Measurements from ENCODE around the gene GSG1L2. TPM values are rescaled to one million over a fixed set of nuclear protein-coding genes. Genes with fewer than 3 reads are reported as not detected.
A peak's percentile ranks its signal among the peaks of the same experiment; 100 is the strongest.

GSG1L2 gene
- total RNA-seq, 2 donors from 2014 or later = not detected

DNA sequence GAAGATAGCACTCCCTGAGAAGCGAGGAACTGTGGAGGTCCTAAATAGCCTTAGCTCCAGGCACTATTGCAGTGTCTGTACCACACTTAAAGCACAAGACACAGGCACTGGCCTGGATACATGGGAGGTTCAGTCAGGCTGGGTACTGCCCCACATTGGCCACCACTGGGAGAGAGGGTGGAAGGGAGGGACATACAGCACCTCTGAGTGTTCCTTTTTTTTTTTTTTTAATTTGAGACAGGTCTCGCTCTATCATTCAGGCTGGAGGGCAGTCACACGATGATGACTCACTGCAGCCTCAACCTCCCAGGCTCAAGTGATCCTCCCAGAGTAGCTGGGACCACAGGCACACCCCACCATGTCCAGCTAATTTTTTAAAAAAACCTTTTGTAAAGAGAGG lies 1.4 kb downstream of the GSG1L2 start:
- Histone ChIP-seq H3K9me3 (no peaks in the 10 kb centered on the region), H3K4me1 (replicated peaks) (no peaks in the 10 kb centered on the region), H3K36me3 (no peaks in the 10 kb centered on the region), H3K27ac (no peak overlapping the region), H3K4me3 (no peak overlapping the region), H3K27me3 (replicated peaks; ENCODE audit: insufficient read depth) (no peaks in the 10 kb centered on the region)
- 94% methylated on average over 3 of the region's 3 CpGs for WGBS
- intact Hi-C loops (cut with DNase I) = no loop called here
- no peak for DNase-seq (ENCODE audit: low spot score)
- TF ChIP-seq POLR2AphosphoS5 (IDR thresholded peaks at IDR 0.05) = no peak
- TF ChIP-seq POLR2A (IDR thresholded peaks at IDR 0.05) = no peak
- TF ChIP-seq, protein P1, sequence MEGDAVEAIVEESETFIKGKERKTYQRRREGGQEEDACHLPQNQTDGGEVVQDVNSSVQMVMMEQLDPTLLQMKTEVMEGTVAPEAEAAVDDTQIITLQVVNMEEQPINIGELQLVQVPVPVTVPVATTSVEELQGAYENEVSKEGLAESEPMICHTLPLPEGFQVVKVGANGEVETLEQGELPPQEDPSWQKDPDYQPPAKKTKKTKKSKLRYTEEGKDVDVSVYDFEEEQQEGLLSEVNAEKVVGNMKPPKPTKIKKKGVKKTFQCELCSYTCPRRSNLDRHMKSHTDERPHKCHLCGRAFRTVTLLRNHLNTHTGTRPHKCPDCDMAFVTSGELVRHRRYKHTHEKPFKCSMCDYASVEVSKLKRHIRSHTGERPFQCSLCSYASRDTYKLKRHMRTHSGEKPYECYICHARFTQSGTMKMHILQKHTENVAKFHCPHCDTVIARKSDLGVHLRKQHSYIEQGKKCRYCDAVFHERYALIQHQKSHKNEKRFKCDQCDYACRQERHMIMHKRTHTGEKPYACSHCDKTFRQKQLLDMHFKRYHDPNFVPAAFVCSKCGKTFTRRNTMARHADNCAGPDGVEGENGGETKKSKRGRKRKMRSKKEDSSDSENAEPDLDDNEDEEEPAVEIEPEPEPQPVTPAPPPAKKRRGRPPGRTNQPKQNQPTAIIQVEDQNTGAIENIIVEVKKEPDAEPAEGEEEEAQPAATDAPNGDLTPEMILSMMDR (IDR thresholded peaks at IDR 0.05) = no peak

DNA sequence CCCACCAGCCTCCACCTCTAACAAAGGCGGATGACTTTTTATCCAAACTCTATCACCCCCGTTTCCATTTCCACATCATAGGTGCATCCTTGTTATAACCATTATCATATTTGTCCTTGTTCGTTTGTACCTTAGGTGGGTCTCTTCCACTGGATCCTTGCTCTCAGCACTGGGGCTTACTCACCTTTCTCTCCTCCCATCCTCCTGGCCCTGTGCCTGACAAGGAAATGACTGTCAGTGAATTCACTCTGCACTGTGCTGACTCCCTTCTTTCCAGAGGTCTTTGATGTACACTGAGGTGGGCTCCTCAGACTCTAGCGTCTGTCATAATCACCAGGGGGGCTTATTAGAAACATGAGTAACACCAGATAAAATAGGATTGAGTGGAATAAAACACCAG lies 3.1 kb downstream of the GSG1L2 start:
- Histone ChIP-seq H3K4me3 (no peak overlapping the region), H3K27ac (no peak overlapping the region), H3K9me3 (no peaks in the 10 kb centered on the region), H3K4me1 (replicated peaks) (no peaks in the 10 kb centered on the region), H3K36me3 (no peaks in the 10 kb centered on the region), H3K27me3 (replicated peaks; ENCODE audit: insufficient read depth) (no peaks in the 10 kb centered on the region)
- intact Hi-C loops (cut with DNase I) = no loop called here
- TF ChIP-seq, protein P1 (IDR thresholded peaks at IDR 0.05) = no peak
- no peak for TF ChIP-seq POLR2AphosphoS5 (IDR thresholded peaks at IDR 0.05)
- TF ChIP-seq POLR2A (IDR thresholded peaks at IDR 0.05) = no peak
- DNase-seq (ENCODE audit: low spot score) = no peak
- 81% methylated on average over 4 of the region's 4 CpGs for WGBS

DNA sequence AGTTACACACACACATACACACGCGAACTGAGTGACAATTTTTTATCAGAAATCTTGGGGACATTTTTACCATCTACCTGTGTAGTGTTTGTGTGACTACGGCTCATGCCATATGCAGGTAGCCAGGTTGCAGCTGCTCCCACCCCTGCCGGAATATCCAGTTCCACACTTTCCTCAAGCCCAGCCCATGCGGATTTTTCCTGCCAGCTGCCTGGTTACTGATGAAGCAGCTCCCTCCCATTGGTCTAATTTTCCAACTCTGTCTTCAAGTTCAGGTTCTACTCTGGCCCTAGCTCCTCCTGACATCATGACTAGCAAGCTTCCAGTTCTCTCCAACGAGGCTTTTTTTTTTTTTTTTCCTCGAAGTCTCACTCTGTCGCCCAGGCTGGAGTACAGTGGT lies 4.8 kb downstream of the GSG1L2 start:
- H3K36me3 ChIP-seq = no peaks in the 10 kb centered on the region
- H3K27me3 ChIP-seq (replicated peaks; ENCODE audit: insufficient read depth) = no peaks in the 10 kb centered on the region
- H3K4me1 ChIP-seq (replicated peaks) = no peaks in the 10 kb centered on the region
- H3K9me3 ChIP-seq = no peaks in the 10 kb centered on the region
- no peak overlapping the region for H3K27ac ChIP-seq
- intact Hi-C loops (cut with DNase I) = no loop called here
- TF ChIP-seq, protein P1 (IDR thresholded peaks at IDR 0.05) = no peak
- TF ChIP-seq POLR2A (IDR thresholded peaks at IDR 0.05) (no peak), POLR2AphosphoS5 (IDR thresholded peaks at IDR 0.05) (no peak)
- DNase-seq (ENCODE audit: low spot score) = peak; percentile 57
- no peak overlapping the region for H3K4me3 ChIP-seq
- 32% methylated on average over 8 of the region's 8 CpGs for WGBS

DNA sequence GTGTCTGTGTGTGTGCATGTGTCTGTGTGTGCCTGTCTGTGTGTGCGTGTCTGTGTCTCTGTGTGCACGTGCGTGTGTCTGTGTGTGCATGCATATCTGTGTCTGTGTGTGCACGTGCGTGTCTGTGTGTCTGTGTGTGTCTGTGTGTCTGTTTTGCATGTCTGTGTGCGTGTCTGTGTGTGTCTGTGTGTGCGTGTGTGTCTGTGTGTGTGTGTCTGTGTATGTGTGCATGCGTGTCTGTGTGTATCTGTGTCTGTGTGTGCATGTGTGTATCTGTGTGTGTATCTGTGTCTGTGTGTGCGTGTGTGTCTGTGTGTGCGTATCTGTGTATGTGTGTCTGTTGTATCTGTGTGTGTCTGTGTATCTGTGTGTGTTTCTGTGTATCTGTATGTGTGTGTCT lies 5.4 kb downstream of the GSG1L2 start:
- DNase-seq (ENCODE audit: low spot score) = no peak
- no peaks in the 10 kb centered on the region for H3K4me1 ChIP-seq (replicated peaks)
- H3K27me3 ChIP-seq (replicated peaks; ENCODE audit: insufficient read depth) = no peaks in the 10 kb centered on the region
- intact Hi-C loops (cut with DNase I) = no loop called here
- H3K36me3 ChIP-seq = no peaks in the 10 kb centered on the region
- H3K27ac ChIP-seq = no peak overlapping the region
- WGBS = 98% methylated on average over 10 of the region's 10 CpGs
- TF ChIP-seq, protein P1 (IDR thresholded peaks at IDR 0.05) = no peak
- TF ChIP-seq POLR2A (IDR thresholded peaks at IDR 0.05) (no peak), POLR2AphosphoS5 (IDR thresholded peaks at IDR 0.05) (no peak)
- no peak overlapping the region for H3K4me3 ChIP-seq
- no peaks in the 10 kb centered on the region for H3K9me3 ChIP-seq

DNA sequence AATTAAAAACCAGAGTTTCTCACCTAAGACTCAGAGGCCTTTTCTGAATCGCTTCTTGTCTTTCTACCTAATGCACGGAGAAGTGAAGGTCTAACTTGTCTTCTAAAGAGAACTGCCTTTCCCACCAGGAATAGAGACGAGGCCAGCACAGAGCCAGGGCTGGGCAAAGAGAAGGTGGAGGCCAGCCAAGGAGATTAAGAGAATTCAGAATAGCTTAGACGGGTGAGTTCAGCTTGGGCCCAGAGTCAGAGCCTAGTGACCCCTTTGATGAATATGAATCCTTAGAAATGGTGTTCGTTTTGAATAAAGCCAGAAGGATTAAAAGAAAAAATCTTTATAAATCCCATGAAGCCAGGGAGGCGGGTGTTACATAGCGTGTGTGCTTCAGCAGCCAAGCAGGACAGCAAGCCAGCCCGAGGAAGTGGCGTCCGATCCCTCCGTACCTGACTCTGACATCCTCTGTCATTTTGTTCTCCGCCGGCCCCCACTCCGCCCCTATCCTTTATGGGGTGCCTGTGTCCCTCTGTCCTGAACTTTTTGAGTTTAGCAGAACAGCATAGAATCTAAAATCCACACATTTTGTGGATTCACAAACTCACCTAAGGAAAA lies 7.4 kb downstream of the GSG1L2 start:
- Histone ChIP-seq H3K27ac (no peak overlapping the region), H3K9me3 (no peaks in the 10 kb centered on the region), H3K36me3 (no peaks in the 10 kb centered on the region), H3K4me3 (no peak overlapping the region), H3K27me3 (replicated peaks; ENCODE audit: insufficient read depth) (no peaks in the 10 kb centered on the region), H3K4me1 (replicated peaks) (no peaks in the 10 kb centered on the region)
- WGBS = 85% methylated on average over 14 of the region's 14 CpGs
- TF ChIP-seq POLR2A (IDR thresholded peaks at IDR 0.05) = no peak
- intact Hi-C loops (cut with DNase I) = loop anchor here (5.0 kb wide), 1 partner anchor 43 kb away; no protein-coding TSS in a partner anchor
- no peak for DNase-seq (ENCODE audit: low spot score)
